HG03066 (cell line): ENCODE data around the gene ZC3H10.

ENCODE experiments used
- ATAC-seq: cut with Tn5 transposase; IDR thresholded peaks from one replicate; pipeline ENCODE4 v1.9.1; 2021; ENCODE audit warnings: low read depth; ENCODE audit not compliant: unreplicated experiment

ZC3H10 gene

DNA sequence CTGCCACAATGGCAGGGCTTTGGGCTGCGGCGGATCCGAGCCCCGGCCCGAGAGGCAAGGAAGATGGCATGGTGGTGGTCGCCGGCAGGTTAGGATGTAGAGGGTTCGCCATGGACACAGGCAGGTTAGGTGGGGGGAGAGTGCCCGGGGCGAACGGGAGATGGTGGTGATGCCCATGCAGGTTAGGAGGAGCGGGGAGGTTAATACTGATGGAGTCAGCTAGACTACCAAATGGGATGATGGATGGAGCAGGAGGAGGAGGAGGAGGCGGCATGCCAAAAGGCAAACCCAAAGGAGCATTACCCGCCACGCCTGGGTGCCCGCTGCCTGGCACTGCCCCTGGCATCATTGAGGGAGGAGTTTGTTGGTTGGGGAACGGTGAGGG, 46.3 kb downstream of the ZC3H10 start:
- ATAC-seq, result no peak

GRCh38 chr12:56165369-56165768, 47.3 kb downstream of the ZC3H10 start:
- no peak for ATAC-seq

- no peak for ATAC-seq
These were observed 51.2 kb downstream of the ZC3H10 start for GRCh38 chr12:56169229-56169759.

- ATAC-seq, result no peak
These were observed 54.8 kb downstream of the ZC3H10 start for GRCh38 chr12:56172839-56173238.
